RWPE2 (cell line): ENCODE data around the gene SUPT3H.

Experiments used
- ATAC-seq: fragments of 200-7000 bp; cut with Tn5 transposase; 3 replicates; pipeline ENCODE4 v1.9.1; 2021; ENCODE audit warnings: low read depth
- DNase-seq: peaks from one replicate; pipeline ENCODE4 v3.0.0-alpha.2; 2020; ENCODE audit warnings: low spot score
- H3K27ac ChIP-seq: fragments of 450-650 bp; 2 replicates; pipeline ENCODE4 v1.5.1; 2017; ENCODE audit warnings: mild to moderate bottlenecking; ENCODE audit not compliant: poor library complexity, severe bottlenecking
- H3K27me3 ChIP-seq: fragments of 250-450 bp; sonication (Bioruptor Pico); 2 replicates; pipeline ENCODE4 v1.5.1; 2021; ENCODE audit warnings: mild to moderate bottlenecking, moderate library complexity; ENCODE audit not compliant: insufficient read depth, poor library complexity, severe bottlenecking
- H3K36me3 ChIP-seq: fragments of 250-450 bp; sonication (Bioruptor Pico); 2 replicates; pipeline ENCODE4 v1.5.1; 2020; ENCODE audit warnings: low read depth, mild to moderate bottlenecking, moderate library complexity
- H3K4me1 ChIP-seq: fragments of 250-450 bp; sonication (Bioruptor Pico); 2 replicates; pipeline ENCODE4 v1.5.1; 2021; ENCODE audit warnings: mild to moderate bottlenecking, moderate library complexity; ENCODE audit not compliant: insufficient read depth, poor library complexity, severe bottlenecking
- H3K4me3 ChIP-seq: fragments of 250-450 bp; sonication (Bioruptor Pico); 2 replicates; pipeline ENCODE4 v1.5.1; 2021; ENCODE audit warnings: mild to moderate bottlenecking, moderate library complexity; ENCODE audit not compliant: severe bottlenecking
- H3K9me3 ChIP-seq: fragments of 250-450 bp; sonication (Bioruptor Pico); 2 replicates; pipeline ENCODE4 v1.5.1; 2021; ENCODE audit warnings: mild to moderate bottlenecking, moderate library complexity; ENCODE audit not compliant: severe bottlenecking
- CTCF ChIP-seq: fragments of 450-650 bp; IDR thresholded peaks from one replicate; pipeline ENCODE4 v1.5.1; 2017; ENCODE audit warnings: mild to moderate bottlenecking, moderate library complexity; ENCODE audit not compliant: poor library complexity, severe bottlenecking

SUPT3H gene

GRCh38 chr6:45423111-45423823 is 45.5 kb upstream of the SUPT3H start:
- peak overlapping the region; percentile 57 for H3K4me3 ChIP-seq

GRCh38 chr6:45422503-45423110 is 44.9 kb upstream of the SUPT3H start:
- ATAC-seq (peak; percentile 10; the same call in 2 of the 3 replicates), DNase-seq (no peak)
- H3K27me3 ChIP-seq, result no peaks in the 10 kb centered on the region
- peaks cover 11% of the 10 kb centered on the region for H3K4me1 ChIP-seq
- H3K36me3 ChIP-seq, result peaks cover under 1% of the 10 kb centered on the region; the same call in 1 of the 2 replicates
- no peaks in the 10 kb centered on the region for H3K9me3 ChIP-seq
- H3K27ac ChIP-seq, result peak overlapping the region; percentile 63
- peak overlapping the region; percentile 57 for H3K4me3 ChIP-seq
- no peak for TF ChIP-seq CTCF

More at GRCh38 chr6:45423111-45423823, 45.5 kb upstream of the SUPT3H start:
- no peak for DNase-seq
- peaks cover 11% of the 10 kb centered on the region for H3K4me1 ChIP-seq
- peak overlapping the region; percentile 63 for H3K27ac ChIP-seq
- H3K36me3 ChIP-seq, result peaks cover 3% of the 10 kb centered on the region; the same call in 1 of the 2 replicates
- no peaks in the 10 kb centered on the region for H3K27me3 ChIP-seq
- no peak for TF ChIP-seq CTCF
- peak; percentile 14 for ATAC-seq
- no peaks in the 10 kb centered on the region for H3K9me3 ChIP-seq

- DNase-seq, result peak; percentile 72
- Histone ChIP-seq H3K4me1 (peaks cover 11% of the 10 kb centered on the region), H3K36me3 (no peaks in the 10 kb centered on the region), H3K27ac (peak overlapping the region; percentile 63), H3K27me3 (no peaks in the 10 kb centered on the region), H3K9me3 (no peaks in the 10 kb centered on the region), H3K4me3 (peak overlapping the region; percentile 57)
- peak; percentile 64 for TF ChIP-seq CTCF
- peak; percentile 44 for ATAC-seq
These were observed 44.2 kb upstream of the SUPT3H start for GRCh38 chr6:45421709-45422502.

- Histone ChIP-seq H3K4me1 (peaks cover 11% of the 10 kb centered on the region), H3K27ac (peak overlapping the region; percentile 63), H3K9me3 (no peaks in the 10 kb centered on the region), H3K27me3 (no peaks in the 10 kb centered on the region), H3K4me3 (peak overlapping the region; percentile 57), H3K36me3 (no peaks in the 10 kb centered on the region)
- DNase-seq (no peak), ATAC-seq (0 out of 3 replicates have a peak, but pooled peaks have one; percentile 2)
- TF ChIP-seq CTCF, result no peak
These were observed 43.4 kb upstream of the SUPT3H start for GRCh38 chr6:45420909-45421708.
